SK-N-SH (cell line): ENCODE results near the gene PCBP3. TPM values are rescaled to one million over a fixed set of nuclear protein-coding genes. Genes with fewer than 3 reads are reported as not detected.

Experiments
- CTCF ChIA-PET: fragments of 300-600, 350-600 bp; formaldehyde crosslinking; extraction: SDS; loops from one replicate; lab custom pipeline; 2021; lab: Yijun Ruan, JAX
- POLR2A ChIA-PET: fragments of 350-600 bp; sonication (Branson Sonifier 250); formaldehyde crosslinking; extraction: SDS; loops from one replicate; lab custom pipeline; 2020; ENCODE audit warnings: antibody characterized with exemption, inconsistent platforms; lab: Yijun Ruan, JAX
- DNase-seq: peaks from one replicate; pipeline ENCODE4 v3.0.0; 2012
- H2AFZ ChIP-seq: fragments of 200-600 bp; sonication (generic); 2 replicates; pipeline ENCODE4 v1.8.1; 2016; ENCODE audit warnings: antibody characterized with exemption, mild to moderate bottlenecking, low read depth
- H3F3A ChIP-seq: fragments of 200-600 bp; sonication (generic); replicated peaks from 2 replicates; pipeline ENCODE3; 2016; ENCODE audit warnings: antibody characterized with exemption, mild to moderate bottlenecking; ENCODE audit not compliant: insufficient read depth
- H3K27ac ChIP-seq, 2 experiments: fragments of 200-500 bp in 1 of 2; fragments of 200-600 bp in 1 of 2; sonication (Bioruptor generic) in 1 of 2; sonication (generic), shearing (Covaris generic) in 1 of 2; 2 replicates each; pipeline versions ENCODE4 v1.5.1 to v1.6.1; 2014 to 2016; ENCODE audit warnings: low read depth in 2 of 2, inconsistent platforms in 1 of 2, low read length in 1 of 2, mild to moderate bottlenecking in 1 of 2, mixed read lengths in 1 of 2
- H3K27me3 ChIP-seq: fragments of 200-600 bp; sonication (generic), shearing (Covaris generic); 2 replicates; pipeline ENCODE4 v1.6.1; 2016; ENCODE audit warnings: mixed run types; ENCODE audit not compliant: insufficient read depth
- H3K36me3 ChIP-seq, 2 experiments: fragments of 200-500 bp in 1 of 2; fragments of 200-600 bp in 1 of 2; sonication (Bioruptor generic) in 1 of 2; sonication (generic) in 1 of 2; replicated peaks in 1 of 2; 2 replicates each; pipeline versions ENCODE3 to v1.5.1; 2014 to 2016; ENCODE audit warnings: low read length in 1 of 2, mild to moderate bottlenecking in 1 of 2; ENCODE audit not compliant: insufficient read depth in 2 of 2, control insufficient read depth in 1 of 2
- H3K4me1 ChIP-seq, 2 experiments: fragments of 200-500 bp in 1 of 2; fragments of 200-600 bp in 1 of 2; sonication (Bioruptor generic) in 1 of 2; sonication (generic), shearing (Covaris generic) in 1 of 2; 2 replicates each; pipeline versions ENCODE4 v1.5.1 to v1.6.1; 2014 to 2016; ENCODE audit warnings: low read depth in 1 of 2, low read length in 1 of 2, mixed run types in 1 of 2; ENCODE audit not compliant: insufficient read depth in 2 of 2, control insufficient read depth in 1 of 2
- H3K4me2 ChIP-seq: fragments of 200-600 bp; sonication (generic), shearing (Covaris generic); 2 replicates; pipeline ENCODE4 v1.6.1; 2017; ENCODE audit warnings: mixed run types
- H3K4me3 ChIP-seq, 2 experiments: fragments of 200-500 bp in 1 of 2; fragments of 200-600 bp in 1 of 2; sonication (Bioruptor generic) in 1 of 2; sonication (generic), shearing (Covaris generic) in 1 of 2; 2 replicates each; pipeline versions ENCODE4 v1.5.1 to v1.8.1; 2014 to 2016; ENCODE audit warnings: low read depth in 2 of 2, inconsistent platforms in 1 of 2, low read length in 1 of 2, mild to moderate bottlenecking in 1 of 2, mixed read lengths in 1 of 2, moderate library complexity in 1 of 2
- H3K79me2 ChIP-seq: fragments of 200-600 bp; sonication (generic); 2 replicates; pipeline ENCODE4 v1.8.1; 2017; ENCODE audit warnings: mild to moderate bottlenecking; ENCODE audit not compliant: insufficient read depth
- H3K9ac ChIP-seq: fragments of 200-600 bp; sonication (generic); 2 replicates; pipeline ENCODE4 v1.6.1; 2017; ENCODE audit warnings: mixed run types
- H3K9me2 ChIP-seq: fragments of 200-600 bp; sonication (generic); 2 replicates; pipeline ENCODE4 v1.6.1; 2017; ENCODE audit warnings: mixed run types
- H3K9me3 ChIP-seq: fragments of 200-600 bp; sonication (generic); 2 replicates; pipeline ENCODE4 v1.6.1; 2017; ENCODE audit warnings: mixed run types, mild to moderate bottlenecking, moderate library complexity
- H4K20me1 ChIP-seq: fragments of 200-600 bp; sonication (generic); 2 replicates; pipeline ENCODE4 v1.6.1; 2017; ENCODE audit warnings: mild to moderate bottlenecking, mixed run types; ENCODE audit not compliant: insufficient read depth
- EP300 ChIP-seq, 2 experiments: IDR thresholded peaks; 2 replicates each; pipeline versions ENCODE4 v1.4.0 to v1.6.1; 2012; ENCODE audit warnings: borderline replicate concordance in 1 of 2, low read depth in 1 of 2, low read length in 1 of 2
- FOXM1 ChIP-seq: IDR thresholded peaks from 2 replicates; pipeline ENCODE4 v1.4.0; 2012; ENCODE audit warnings: low read depth, mild to moderate bottlenecking
- MEF2A ChIP-seq: IDR thresholded peaks from 2 replicates; pipeline ENCODE4 v1.4.0; 2012; ENCODE audit warnings: low read depth, borderline replicate concordance
- MXI1 ChIP-seq: IDR thresholded peaks from 2 replicates; pipeline ENCODE4 v1.6.1; 2012; ENCODE audit warnings: mild to moderate bottlenecking, low read depth, low read length, improper control_type of control experiment
- NRF1 ChIP-seq: IDR thresholded peaks from 2 replicates; pipeline ENCODE4 v1.6.1; 2012; ENCODE audit warnings: low read depth, mild to moderate bottlenecking, low read length
- RAD21 ChIP-seq: IDR thresholded peaks from 2 replicates; pipeline ENCODE4 v1.6.1; 2012; ENCODE audit warnings: mild to moderate bottlenecking, low read length
- RXRA ChIP-seq: IDR thresholded peaks from 2 replicates; pipeline ENCODE4 v1.4.0; 2012; ENCODE audit warnings: low read depth, mild to moderate bottlenecking, borderline replicate concordance
- SMC3 ChIP-seq: IDR thresholded peaks from 2 replicates; pipeline ENCODE4 v1.6.1; 2012; ENCODE audit warnings: low read depth, low read length, improper control_type of control experiment
- TCF12 ChIP-seq: IDR thresholded peaks from 2 replicates; pipeline ENCODE4 v1.4.0; 2012
- WGBS: methylation state at CpG from one replicate; pipeline ENCODE4 v1.1.6; 2017; ENCODE audit warnings: low lambda C conversion rate; 5-methylcytosine and 5-hydroxymethylcytosine counted together
- polyA plus RNA-seq, 3 experiments: library from polyadenylated mRNA; depleted of rRNA; stranded (reverse); fragments of >200 nt; gene quantifications; 2 replicates each; pipeline ENCODE4 v1.2.3, GENCODE V29; 2012
- TF ChIP-seq, protein P1 (sequence below): IDR thresholded peaks from 2 replicates; pipeline ENCODE4 v1.6.1; 2012; ENCODE audit warnings: mild to moderate bottlenecking, low read depth, low read length, moderate library complexity
- TF ChIP-seq, protein P2 (sequence below): fragments of 150-350 bp; IDR thresholded peaks from 2 replicates; pipeline ENCODE4 v1.6.1; 2017; ENCODE audit warnings: antibody characterized with exemption, low read length, low read depth, borderline replicate concordance

The PCBP3 gene
- polyA plus RNA-seq, 1 of the 3 experiments (the other 2 are of a cell fraction), result 9.5 TPM

DNA sequence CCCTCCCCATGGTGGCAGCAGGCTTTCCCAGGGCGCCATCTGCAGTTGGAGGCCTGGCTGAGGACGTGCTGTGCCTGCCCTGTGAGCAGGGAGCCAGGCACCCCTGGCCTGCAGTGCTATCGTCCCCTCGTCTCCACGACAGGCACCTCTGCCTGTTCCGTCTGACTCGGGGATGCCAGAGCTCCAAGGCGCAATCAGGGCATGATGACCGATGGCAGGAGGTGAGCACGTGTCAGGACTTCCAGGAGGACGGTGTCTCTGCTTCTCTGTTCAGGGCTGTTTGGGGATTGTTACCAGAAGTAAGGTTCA, 125.2 kb downstream of the PCBP3 start (continued):
- TF ChIP-seq, protein P1, sequence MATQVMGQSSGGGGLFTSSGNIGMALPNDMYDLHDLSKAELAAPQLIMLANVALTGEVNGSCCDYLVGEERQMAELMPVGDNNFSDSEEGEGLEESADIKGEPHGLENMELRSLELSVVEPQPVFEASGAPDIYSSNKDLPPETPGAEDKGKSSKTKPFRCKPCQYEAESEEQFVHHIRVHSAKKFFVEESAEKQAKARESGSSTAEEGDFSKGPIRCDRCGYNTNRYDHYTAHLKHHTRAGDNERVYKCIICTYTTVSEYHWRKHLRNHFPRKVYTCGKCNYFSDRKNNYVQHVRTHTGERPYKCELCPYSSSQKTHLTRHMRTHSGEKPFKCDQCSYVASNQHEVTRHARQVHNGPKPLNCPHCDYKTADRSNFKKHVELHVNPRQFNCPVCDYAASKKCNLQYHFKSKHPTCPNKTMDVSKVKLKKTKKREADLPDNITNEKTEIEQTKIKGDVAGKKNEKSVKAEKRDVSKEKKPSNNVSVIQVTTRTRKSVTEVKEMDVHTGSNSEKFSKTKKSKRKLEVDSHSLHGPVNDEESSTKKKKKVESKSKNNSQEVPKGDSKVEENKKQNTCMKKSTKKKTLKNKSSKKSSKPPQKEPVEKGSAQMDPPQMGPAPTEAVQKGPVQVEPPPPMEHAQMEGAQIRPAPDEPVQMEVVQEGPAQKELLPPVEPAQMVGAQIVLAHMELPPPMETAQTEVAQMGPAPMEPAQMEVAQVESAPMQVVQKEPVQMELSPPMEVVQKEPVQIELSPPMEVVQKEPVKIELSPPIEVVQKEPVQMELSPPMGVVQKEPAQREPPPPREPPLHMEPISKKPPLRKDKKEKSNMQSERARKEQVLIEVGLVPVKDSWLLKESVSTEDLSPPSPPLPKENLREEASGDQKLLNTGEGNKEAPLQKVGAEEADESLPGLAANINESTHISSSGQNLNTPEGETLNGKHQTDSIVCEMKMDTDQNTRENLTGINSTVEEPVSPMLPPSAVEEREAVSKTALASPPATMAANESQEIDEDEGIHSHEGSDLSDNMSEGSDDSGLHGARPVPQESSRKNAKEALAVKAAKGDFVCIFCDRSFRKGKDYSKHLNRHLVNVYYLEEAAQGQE, result 0 out of 2 replicates have a peak, but pooled peaks have one; percentile 5
- TF ChIP-seq NRF1, result no peak
- TF ChIP-seq FOXM1, result no peak
- TF ChIP-seq, all 33 proteins: peak for 4

DNA sequence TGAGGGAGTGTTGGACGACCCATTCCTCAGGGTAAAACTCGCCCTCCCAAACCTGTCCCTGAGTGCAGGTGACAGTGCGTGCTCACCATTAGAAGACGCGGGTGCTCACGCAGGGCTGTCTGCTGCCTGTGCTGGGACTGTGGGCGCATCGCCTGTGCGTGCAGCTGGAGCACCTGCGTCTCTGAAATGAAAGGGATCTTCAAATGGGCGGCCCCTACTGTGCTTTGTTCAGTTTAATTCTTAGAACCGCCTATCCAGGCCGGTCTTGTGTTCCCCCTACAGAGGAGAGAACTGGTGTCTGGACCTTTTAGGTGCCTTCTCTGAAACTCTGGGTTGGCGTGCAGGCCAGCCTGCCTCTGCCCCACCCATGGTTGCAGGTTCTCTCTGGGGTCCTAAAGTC, 125.8 kb downstream of the PCBP3 start:
- Histone ChIP-seq H3K4me3 (no peak overlapping the region), H3K9me2 (no peaks in the 10 kb centered on the region), H3K36me3 (no peaks in the 10 kb centered on the region), H2AFZ (no peak overlapping the region), H3K79me2 (no peaks in the 10 kb centered on the region; the same call in 1 of the 2 replicates), H3K9ac (no peak overlapping the region), H3F3A (no peaks in the 10 kb centered on the region), H3K27ac (no peak overlapping the region; a peak in 1 of 4 replicates), H3K27me3 (no peaks in the 10 kb centered on the region), H4K20me1 (no peaks in the 10 kb centered on the region), H3K4me1 (peaks cover 22 to 50% of the 10 kb centered on the region in 2 experiments), H3K4me2 (no peak overlapping the region), H3K9me3 (0 out of 2 replicates have a peak, but pooled peaks cover 4% of the 10 kb centered on the region)
- POLR2A ChIA-PET, result no interaction called here
- no peak for DNase-seq
- CTCF ChIA-PET, result interaction anchor here (0.8 to 2.8 kb wide), 8 partner anchors 15 to 213 kb away, joined by 3 to 9 read pairs (median 4); no protein-coding TSS in a partner anchor
- 95% methylated on average over 14 of the region's 14 CpGs for whole genome bisulfite sequencing
- TF ChIP-seq SMC3 (no peak), MEF2A (no peak), FOXM1 (no peak), TCF12 (no peak), MXI1 (no peak), NRF1 (no peak), RXRA (no peak), RAD21 (no peak), EP300 (IDR thresholded peaks at IDR 0.05; ENCODE audit: borderline replicate concordance in 1 of 2, low read depth in 1 of 2, low read length in 1 of 2) (no peak)
- TF ChIP-seq, protein P2, sequence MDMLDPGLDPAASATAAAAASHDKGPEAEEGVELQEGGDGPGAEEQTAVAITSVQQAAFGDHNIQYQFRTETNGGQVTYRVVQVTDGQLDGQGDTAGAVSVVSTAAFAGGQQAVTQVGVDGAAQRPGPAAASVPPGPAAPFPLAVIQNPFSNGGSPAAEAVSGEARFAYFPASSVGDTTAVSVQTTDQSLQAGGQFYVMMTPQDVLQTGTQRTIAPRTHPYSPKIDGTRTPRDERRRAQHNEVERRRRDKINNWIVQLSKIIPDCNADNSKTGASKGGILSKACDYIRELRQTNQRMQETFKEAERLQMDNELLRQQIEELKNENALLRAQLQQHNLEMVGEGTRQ, result no peak
